Hematopoietic multipotent progenitor cell treated with erythropoietin and hydrocortisone succinate and interleukin-3 and kit ligand, for 8 days (in vitro differentiated cells): ENCODE measurements around the gene AKT1S1.
"Not testable (repeated sequence)": the region's sequence is repeated elsewhere in the genome, so short reads cannot be mapped to it uniquely, and the experiment has no call there.

ENCODE experiments used
- DNase-seq: peaks from one replicate; pipeline ENCODE4 v3.0.0-alpha.2; 2015

The AKT1S1 gene

DNA sequence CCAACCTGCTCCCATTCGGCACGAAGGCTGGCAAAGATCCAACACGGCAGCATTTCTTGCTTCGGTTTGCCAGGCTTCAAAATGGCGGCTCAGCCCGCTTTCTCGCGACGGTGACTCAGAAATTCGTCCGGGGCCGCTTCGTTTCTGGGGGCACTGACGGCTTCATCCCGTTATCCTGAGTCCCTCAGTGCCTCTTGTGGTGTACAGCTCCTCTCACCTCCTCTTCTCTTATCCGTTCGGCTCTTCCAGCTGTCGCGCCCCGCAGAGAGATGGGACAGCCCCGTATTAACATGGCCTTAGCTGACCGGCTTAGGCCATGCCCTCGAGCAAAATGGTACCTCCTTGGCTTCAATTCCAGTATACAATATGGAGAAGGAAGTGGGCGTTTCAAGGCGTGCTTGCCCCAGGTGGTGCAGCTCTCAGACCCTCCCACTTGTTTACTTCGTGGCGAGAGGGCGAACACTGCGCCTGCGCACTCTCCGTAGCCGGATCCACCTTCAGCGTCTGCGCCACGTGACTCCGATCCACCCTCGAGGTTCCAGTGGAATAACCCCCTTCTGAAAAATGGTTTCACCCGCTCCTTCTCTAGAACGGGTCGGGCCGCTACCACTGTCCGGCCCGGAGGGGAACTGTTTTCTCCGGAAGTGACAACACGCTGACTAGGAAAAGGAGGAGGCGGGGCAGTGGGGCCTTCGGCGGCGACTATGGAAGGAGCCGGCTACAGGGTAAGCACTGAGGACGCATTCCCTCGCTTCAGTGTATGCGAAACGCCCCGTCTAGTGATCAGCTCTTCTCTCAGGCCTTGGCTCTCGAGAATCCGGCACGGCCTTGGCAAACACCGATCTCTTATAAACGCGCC lies at the start of gene AKT1S1, which contains the start of gene TBC1D17:
AKT1S1 (minus strand) TSS at position 336 of the 859 bp plus-strand sequence. CDS start 4,060 bp downstream, outside the sequence.
TBC1D17 (plus strand) TSS at position 683 of the 859 bp plus-strand sequence; CDS start at position 705, 22 bp downstream.
- peak; percentile 100 for DNase-seq

DNA sequence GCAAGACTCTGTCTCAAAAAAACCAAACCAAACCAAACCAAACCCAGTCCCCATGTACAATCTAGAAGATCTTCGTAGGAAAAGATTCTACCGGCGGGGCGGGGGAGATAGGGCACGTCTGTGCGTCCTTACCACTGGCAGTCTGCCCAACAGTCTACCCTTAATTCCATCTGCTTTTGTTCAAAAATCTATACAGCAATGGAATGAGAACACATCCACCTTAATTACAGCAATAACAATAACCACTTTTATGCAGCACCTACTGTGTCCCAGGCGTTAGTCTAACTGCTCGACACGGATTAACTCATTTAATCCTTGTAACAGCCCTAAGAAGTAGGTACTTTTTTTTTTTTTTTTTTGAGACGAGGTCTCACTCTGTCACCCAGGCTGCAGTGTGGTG lies 49.4 kb upstream of the AKT1S1 start:
- peak; percentile 39 for DNase-seq

DNA sequence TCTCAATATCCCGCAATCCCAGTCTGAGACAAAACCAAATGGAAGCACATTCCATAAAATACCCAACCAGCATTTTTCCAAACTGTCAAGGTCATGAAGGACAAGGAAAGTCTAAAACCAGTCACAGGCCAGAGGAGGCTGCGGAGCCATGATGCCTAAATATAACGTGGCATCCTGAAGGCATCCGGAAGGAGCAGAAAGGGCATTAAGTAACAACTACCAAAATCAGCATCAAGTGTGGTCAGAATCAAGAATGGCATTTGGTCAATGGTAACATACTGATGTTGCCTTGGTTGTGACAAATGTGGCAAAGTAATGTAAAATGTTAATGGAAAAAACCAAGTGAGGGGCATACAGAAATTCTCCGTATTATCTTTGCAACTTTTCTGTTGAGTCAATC lies 48.3 kb upstream of the AKT1S1 start:
- no peak for DNase-seq

DNA sequence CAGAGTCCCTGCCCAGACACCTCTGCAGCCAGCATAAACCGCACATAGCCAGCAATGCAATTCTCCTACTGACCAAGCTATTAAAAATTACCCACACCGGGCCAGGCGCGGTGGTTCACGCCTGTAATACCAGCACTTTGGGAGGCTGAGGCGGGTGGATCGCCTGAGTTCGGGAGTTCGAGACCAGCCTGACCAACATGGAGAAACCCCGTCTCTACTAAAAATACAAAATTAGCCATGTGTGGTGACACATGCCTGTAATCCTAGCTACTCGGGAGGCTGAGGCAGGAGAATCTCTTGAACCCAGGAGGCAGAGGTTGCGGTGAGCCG lies 47.7 kb upstream of the AKT1S1 start:
- DNase-seq, result not testable (repeated sequence)

DNA sequence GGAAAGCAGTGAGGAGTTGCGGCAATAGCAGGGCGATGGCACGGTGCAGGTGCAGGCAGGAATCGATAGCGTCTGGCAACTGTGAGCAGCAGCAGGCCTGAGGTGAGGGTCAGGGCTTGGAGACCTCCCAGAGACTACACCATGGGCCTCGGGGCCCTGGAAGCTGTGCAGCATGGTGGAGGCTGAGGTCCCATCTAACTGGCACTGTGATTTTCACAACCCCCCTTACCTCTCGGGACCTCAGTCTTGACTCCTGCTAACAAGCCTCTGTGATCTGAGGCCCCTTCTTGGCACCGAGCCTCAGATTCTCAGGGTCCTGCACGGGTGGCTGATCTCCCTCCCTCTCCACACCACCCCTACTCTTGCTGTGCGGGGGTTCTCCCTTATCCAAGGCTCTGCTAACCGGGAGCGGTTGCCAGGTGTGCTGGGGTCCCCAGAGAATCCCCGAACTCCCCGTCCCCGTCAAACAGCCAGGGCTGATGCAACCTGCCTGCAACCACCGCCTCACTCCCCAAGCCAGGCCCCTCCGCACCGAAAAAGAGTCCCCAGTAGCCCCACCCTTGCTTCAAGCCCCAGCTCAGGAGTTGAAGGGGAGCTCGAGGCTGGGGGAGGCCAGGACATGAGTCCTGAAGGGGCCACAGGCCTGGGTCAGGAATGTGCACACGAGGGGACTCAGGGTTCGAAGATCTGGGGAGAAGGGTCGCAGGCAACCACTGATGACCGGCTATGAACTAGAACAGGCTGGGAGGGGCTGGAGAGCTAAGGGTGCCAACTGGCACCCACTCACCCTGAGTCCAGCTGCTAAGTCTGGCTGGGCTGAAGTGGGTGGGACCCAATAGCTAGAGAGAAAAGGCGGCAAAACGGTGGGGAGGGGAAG lies 47.1 kb upstream of the AKT1S1 start:
- DNase-seq, result no peak

DNA sequence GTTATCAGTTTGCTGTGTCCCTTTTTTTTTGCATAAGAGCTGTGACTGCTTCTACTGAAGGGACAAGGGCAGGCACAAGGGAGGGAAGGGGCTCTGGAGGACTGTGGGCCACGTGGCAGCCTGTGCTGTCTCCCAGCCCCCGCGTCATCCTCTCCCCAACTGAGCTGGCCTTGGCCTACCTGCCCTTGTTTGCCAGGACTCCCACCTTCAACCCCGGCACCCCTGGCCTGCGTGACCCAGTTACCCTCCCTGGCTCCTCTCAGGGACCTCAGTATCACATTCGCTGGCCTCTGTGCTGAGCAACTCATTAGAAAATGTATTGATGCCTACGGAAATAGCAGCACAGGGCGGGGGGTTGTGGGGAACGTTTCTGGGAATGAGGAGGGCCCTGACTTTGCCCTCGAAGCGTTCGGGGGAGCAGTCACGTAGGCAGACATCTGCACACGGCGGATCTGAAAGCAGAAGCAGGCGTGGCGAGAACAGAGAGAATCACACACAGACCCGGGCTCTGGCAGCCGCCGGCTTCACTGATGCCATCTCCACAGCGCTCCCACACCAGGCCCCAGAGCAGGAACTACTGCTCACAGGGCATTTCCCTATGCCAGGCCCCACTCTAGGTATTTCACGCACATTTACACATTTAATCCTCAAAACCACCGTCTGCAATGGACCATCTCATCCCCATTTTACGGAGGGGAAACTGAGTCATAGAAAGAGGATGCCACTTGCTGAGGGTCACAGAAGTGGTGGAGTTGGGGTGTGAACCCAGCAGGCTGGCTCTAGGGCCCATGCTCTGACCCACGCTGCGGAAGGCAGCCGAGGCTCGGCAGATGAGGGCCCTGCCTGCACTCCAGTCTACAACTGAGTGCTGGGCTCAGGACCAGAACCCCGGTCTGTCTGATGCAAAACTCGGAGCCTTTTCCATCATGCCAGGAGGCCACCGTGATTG lies 46.2 kb upstream of the AKT1S1 start:
- DNase-seq, result no peak

DNA sequence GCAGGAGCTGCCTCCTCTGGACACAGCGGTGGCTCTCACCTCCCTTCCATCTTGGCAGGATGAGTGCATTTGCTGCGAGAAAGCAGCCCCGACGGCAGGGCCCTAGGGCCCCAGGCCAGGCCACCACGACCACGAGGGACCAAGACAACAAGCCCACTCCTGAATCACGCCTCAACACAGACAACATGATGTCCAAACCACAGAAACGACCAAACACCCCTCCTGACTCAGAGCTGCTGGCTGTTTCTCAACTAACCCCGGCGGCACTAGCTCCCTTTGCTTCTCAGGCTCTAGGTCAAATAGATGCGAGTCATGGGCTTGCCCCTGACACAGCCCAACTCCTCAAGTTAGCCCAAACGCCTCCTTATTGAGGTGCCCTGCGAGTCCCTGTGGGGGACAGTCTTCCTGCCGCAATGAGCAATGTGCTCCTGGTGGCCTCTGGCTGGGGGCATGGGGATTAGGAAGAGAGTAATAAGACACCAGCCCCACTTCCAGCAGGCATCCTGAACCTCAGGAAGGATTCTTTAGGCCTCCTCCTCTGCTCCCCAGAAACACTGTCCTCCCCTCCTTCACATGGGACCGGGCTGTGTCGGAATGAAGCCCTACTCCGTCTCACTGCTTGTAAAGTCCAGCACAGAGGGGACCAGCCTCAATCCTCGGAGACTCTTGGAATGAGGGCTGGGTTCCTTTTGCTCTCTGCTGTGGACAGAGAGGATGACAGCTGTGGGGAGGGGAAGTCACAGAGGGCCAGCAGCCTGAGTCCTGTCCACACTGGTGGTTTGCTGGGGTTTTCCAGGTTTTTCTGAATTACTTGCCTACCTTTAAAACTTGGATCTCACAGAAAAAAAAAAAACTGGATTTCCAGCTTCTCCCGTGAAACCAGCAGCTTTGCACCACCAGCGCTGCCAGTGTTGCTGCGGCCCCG lies 45.0 kb upstream of the AKT1S1 start:
- DNase-seq, result no peak

DNA sequence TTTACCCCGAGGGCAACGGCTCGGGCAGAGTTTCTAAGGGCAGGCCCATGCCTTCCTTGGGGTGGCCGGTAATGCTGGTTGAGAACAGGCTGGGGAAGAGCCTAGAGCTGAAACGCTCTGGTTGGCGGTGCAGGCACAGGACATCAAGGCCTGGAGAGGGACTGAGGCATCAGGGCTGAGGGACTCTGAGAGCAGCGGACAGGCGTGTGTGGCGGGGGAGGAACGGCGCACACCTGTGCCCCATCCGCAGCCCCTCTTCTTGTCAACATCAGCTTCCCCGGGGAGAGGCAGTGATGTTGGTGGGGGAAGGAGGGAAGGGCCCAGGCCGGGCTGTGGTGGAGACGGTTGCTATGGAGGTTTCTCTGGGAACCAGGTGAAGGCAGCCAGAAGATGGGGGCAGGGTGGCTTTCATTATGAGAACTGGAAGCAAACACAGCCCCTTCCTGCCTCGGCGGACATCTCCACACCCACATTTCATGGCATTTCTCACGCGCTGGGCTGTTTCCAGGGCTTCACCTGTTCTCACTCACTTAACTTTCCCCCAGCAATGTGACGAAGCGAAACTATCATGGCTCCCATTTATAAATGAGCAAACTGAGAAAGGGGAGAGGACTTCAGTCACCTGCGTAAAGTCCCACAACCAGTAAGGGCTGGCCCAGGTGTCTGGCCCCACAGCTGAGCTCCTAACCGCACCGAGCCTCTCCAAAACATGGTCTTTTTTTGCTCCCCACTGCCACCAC lies 43.6 kb upstream of the AKT1S1 start:
- no peak for DNase-seq

DNA sequence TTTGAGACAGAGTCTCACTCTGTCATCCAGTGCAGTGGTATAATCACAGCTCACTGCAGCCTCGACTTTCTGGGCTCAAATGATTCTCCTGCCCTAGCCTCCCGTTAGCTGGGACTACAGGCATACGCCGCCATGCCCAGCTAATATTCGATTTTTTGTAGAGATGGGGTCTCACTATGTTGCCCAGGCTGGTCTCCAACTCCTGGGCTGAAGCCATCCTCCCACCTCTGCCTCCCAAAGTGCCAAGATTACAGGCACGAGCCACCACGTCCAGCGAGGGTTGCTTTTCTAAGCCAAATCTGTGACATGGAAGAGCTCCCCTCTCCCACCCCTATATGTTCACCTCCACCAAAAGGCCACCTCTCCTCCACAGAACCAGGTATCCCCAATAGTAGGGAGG lies 40.9 kb upstream of the AKT1S1 start:
- DNase-seq, result no peak

DNA sequence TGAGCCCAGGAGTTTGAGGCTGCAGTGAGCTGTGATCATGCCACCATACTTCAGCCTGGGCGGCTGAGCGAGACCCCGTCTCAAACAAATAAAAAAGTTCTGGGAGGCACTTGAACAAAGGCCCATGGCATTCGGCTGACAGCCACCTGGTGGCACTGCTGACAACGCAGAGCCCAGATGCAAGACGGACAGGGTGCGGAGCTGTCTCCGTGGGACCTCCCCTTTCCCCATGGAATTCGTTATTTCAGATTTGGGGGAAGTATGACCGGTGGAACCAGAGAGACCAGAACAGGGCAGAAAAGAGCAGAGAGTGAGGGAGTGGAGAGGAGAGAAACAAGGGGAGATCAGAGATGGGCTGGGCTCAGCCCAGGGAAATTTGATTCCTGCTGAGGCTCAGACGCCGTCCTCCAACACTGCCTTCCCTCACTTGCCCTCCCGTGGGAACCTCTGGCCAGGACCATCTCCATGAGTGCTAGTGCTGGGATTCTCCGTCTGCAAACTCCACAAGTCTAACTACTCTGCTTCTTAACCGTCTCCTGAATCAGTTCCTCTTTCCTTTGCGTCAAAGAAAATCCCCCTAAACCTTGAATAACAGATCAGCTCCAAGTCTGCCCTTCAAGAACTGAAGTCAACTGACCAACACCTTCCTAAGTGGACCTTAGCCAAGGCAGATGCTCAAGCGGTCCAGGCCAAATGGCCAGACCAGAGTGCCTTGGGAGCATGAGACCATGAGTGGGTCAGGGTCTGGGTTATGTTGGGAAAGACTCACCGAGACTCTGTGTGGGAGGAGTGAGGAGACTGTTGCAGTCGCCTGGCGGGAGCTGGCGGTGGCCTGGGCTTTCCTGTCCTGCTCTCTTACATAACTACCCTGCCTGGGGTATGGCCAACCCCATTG lies 39.9 kb upstream of the AKT1S1 start:
- DNase-seq, result no peak

DNA sequence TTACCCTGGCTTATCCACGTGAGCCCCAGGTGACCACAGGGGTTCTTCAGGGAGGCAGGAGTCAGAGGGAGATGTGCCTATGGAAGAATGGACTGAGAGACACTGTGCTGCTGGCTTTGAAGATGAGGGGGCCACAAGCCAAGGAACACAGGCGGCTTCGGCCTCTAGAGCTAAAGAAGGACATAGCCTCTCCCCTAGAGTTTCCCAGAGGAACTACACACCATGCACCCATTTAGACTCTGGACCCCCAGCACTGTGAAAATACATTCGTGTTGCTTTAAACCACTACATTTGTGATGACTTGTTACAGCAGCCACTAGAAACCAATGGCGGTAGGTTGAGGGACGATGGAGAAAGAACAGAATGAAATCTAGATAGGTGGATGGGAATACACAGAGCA lies 38.1 kb upstream of the AKT1S1 start:
- DNase-seq, result no peak

DNA sequence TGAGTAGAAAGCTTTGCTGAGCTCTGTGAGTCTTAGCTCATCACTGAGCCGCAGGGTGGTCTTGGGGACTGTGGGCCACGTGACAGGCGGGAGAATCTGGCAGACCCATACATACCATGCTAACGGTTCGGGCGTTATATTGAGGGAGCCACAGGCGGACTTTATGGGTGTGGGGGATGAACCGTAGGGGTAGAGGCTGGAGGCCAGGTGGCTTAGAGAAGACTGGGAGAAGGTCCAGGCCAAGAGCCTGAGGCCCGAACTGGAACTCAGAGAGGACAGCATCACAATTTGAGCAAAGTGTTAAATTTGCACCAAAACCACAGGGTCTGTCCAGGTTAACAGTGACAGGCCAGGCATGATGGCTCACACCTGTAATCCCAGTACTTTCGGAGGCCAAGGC lies 36.6 kb upstream of the AKT1S1 start:
- no peak for DNase-seq

DNA sequence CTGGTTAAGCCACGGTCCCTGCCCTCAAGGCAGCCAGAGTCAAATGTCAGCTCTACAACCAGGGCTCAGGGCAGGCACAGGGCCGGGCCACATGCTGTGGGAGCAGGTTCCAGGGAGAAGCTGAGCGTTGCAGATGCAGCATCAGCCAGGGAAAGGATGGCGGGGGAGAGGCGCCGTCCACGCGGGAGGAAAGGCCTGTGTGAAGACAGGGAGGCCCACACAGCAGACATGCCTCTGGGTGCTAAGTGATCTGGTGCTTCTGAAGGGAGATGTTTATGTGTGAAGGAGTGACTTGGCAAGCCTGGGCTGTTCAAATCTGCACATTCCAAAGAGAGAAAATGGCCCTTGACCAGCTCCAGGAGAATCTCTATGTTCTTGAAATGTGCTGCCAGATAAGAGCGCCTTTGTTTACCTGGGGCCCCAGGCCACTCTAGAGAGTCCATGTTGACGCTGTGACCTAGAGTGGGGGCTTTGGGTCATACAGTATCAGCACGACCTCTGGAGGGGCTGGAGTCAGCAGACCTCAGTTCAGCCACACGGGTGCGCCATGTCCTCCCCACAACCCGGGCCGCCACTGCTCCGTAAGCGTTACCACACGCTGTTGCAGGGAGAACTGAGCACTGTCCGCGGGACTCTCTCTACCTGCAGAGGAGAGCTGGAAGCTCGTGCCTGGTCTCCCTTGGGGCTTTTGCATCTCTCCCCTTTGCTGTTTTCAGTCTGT lies 36.0 kb upstream of the AKT1S1 start:
- no peak for DNase-seq

DNA sequence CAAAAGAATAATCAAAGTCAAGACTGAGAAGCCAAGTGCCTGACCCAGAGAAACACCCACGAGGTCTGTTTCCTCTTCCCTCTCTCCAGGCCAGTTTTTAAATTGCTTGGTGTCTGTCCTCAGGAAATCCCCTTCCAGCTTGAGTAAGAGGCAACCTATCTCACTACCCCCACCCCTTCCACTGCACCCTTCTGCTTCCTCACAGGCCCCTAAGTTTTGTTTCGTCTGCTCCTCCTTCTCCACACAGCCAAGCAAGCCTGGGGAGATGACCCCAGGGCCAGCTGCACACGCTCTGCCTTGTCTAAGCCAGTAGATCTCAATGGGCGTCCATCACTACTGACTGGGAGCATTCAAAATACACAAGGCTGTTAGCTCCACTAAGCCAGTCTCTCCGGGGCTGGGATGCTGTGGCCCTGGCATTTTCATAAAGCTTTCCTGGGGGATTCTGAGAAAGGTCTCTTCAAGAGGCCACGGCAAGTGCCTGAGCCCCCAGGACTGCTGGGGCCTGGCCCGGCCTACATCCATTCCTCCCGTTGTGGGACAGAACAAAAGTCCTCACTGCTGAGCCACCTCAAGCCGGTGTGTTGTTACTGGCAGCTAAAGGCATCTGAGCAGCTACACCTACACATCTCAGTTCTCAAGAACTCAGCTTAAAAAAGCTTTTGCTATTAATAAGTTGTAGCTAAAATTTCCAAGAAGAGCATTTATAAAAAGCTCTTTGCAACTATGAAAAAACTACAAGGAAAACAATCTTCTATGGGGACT lies 34.4 kb upstream of the AKT1S1 start:
- DNase-seq, result no peak

DNA sequence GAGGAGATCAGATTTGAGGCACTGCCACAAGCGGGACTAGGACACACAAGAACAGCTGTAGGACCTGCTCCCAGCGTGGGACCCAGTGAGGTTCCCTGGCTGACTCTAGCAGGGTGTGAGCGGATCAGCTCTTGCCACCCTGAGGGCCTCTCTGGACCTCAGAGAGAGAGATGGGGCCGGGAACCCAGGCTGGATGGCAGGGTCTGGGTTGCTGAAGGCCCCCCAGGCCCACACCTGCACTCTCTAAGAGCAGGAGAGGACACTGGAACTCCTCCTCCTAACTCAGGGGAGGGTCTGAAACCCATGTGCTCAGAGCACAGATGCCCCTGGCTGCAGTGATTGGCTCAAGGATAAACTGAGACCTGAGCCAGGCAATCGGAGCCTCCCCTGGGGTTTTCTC lies 33.0 kb upstream of the AKT1S1 start:
- DNase-seq, result no peak

DNA sequence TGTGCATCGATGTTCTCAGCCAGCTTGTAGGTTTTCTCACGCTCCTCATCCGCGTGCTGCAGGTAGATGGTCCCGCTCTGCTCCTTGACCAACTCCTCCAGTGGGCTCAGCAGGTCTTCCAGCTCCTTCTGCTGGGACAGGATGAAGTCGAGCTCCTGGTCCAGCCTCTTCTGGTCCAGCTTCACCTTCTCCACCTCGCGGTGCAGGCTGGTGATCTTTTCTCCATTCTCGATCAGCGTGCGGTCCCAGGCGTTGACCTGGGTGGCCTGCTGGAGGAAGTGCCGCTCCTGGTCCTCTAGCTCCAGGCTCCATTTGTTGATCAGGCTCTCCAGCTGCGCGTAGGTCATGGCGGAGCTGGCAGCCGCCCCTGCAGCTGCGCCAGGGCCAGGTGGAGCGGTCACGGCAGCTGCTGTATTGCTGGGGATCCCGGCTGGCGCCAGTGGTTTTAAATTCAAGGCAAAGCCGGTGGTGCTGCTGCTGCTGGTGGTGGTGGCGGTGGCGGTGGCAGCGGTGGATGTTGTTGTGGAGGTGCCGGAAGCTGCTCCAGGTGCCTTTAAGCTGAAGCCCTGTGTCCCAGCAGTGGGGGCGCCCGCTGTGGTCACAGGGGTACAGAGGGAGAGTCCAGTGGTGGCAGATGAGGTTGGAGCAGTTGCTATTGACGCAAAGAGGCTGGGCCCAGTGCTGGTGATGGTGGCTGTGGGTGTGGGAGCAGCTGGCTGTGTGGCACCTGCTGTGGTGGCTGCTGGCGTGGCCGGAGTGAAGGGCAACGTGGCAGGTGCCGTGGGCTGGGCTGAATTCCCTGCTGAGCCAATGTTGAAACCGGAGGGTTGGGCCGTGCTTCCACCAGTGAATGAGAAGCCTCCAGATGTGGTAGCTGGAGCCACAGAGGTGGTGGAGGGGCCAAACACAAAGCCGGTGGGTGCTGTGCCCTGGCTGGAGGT lies 31.6 kb upstream of the AKT1S1 start:
- no peak for DNase-seq
